Neutrophil (primary cell): ENCODE data around the gene MERTK.
"Not testable (repeated sequence)": the region's sequence is repeated elsewhere in the genome, so short reads cannot be mapped to it uniquely, and the experiment has no call there.

Experiments used
- H3K27ac ChIP-seq: fragments of 200-600 bp; sonication (generic); 2 replicates; pipeline ENCODE4 v1.5.1; 2016; ENCODE audit warnings: mild to moderate bottlenecking, moderate library complexity
- H3K27me3 ChIP-seq: fragments of 200-600 bp; sonication (generic); 2 replicates; pipeline ENCODE4 v1.6.0; 2016; ENCODE audit warnings: mild to moderate bottlenecking
- H3K36me3 ChIP-seq: fragments of 200-600 bp; sonication (generic); 2 replicates; pipeline ENCODE4 v1.5.1; 2017
- H3K4me1 ChIP-seq, 2 experiments: fragments of 200-600 bp in 1 of 2; sonication (generic) in 1 of 2; 1 replicate in 1 of 2; 2 replicates in 1 of 2; pipeline versions ENCODE4 v1.5.1 to v1.6.1; 2013 to 2016; ENCODE audit warnings: low read depth in 1 of 2, low read length in 1 of 2, mild to moderate bottlenecking in 1 of 2, moderate library complexity in 1 of 2; ENCODE audit not compliant: control insufficient read depth in 1 of 2, insufficient read depth in 1 of 2
- H3K4me3 ChIP-seq, 2 experiments: fragments of 200-600 bp in 1 of 2; sonication (generic) in 1 of 2; 1 replicate in 1 of 2; 2 replicates in 1 of 2; pipeline ENCODE4 v1.5.1; 2013 to 2016; ENCODE audit warnings: low read depth in 1 of 2, low read length in 1 of 2, mild to moderate bottlenecking in 1 of 2, moderate library complexity in 1 of 2
- H3K9me3 ChIP-seq: fragments of 200-600 bp; sonication (generic); 2 replicates; pipeline ENCODE4 v1.5.1; 2016
- CTCF ChIP-seq: fragments of 200-600 bp; sonication (generic); IDR thresholded peaks from 2 replicates; pipeline ENCODE4 v1.5.1; 2016; ENCODE audit warnings: antibody characterized with exemption

MERTK gene

GRCh38 chr2:111909079-111909478 is 10.7 kb downstream of the MERTK start:
- H3K4me1 ChIP-seq: peaks cover 6% of the 10 kb centered on the region in 2 experiments
- H3K36me3 ChIP-seq: no peaks in the 10 kb centered on the region
- no peak for TF ChIP-seq CTCF
- no peaks in the 10 kb centered on the region for H3K9me3 ChIP-seq
- no peak overlapping the region for H3K27ac ChIP-seq
- no peaks in the 10 kb centered on the region for H3K27me3 ChIP-seq
- H3K4me3 ChIP-seq: no peak overlapping the region

- not testable (repeated sequence) for H3K4me3 ChIP-seq, H3K9me3 ChIP-seq, H3K36me3 ChIP-seq, H3K27ac ChIP-seq, H3K27me3 ChIP-seq, H3K4me1 ChIP-seq
Measured at GRCh38 chr2:111909997-111910396, 11.6 kb downstream of the MERTK start.

- Histone ChIP-seq H3K4me1 (peaks cover 6% of the 10 kb centered on the region in 2 experiments), H3K4me3 (no peak overlapping the region), H3K27me3 (no peaks in the 10 kb centered on the region), H3K9me3 (no peaks in the 10 kb centered on the region), H3K36me3 (no peaks in the 10 kb centered on the region), H3K27ac (no peak overlapping the region)
- TF ChIP-seq CTCF: no peak
Measured at GRCh38 chr2:111910609-111911277, 12.3 kb downstream of the MERTK start.

- not testable (repeated sequence) for H3K27me3 ChIP-seq, H3K9me3 ChIP-seq
Measured at GRCh38 chr2:111911295-111911977, 13.0 kb downstream of the MERTK start.

GRCh38 chr2:111912547-111912946 is 14.1 kb downstream of the MERTK start:
- no peak for TF ChIP-seq CTCF
- Histone ChIP-seq H3K4me3 (no peak overlapping the region), H3K4me1 (peaks cover 6% of the 10 kb centered on the region in 2 experiments), H3K27me3 (no peaks in the 10 kb centered on the region), H3K27ac (no peak overlapping the region), H3K36me3 (no peaks in the 10 kb centered on the region), H3K9me3 (no peaks in the 10 kb centered on the region)

More at GRCh38 chr2:111911295-111911977, 13.0 kb downstream of the MERTK start:
- not testable (repeated sequence) for H3K4me1 ChIP-seq, H3K4me3 ChIP-seq, H3K27ac ChIP-seq, H3K36me3 ChIP-seq

GRCh38 chr2:111917106-111917505 is 18.7 kb downstream of the MERTK start:
- no peak overlapping the region for H3K4me3 ChIP-seq
- H3K27me3 ChIP-seq: no peaks in the 10 kb centered on the region
- TF ChIP-seq CTCF: no peak
- peaks cover 6% of the 10 kb centered on the region in 2 experiments for H3K4me1 ChIP-seq
- no peak overlapping the region for H3K27ac ChIP-seq
- H3K9me3 ChIP-seq: no peaks in the 10 kb centered on the region
- no peaks in the 10 kb centered on the region for H3K36me3 ChIP-seq
